Measurements from ENCODE around the gene C11orf71. TPM values are rescaled to one million over a fixed set of nuclear protein-coding genes. Genes with fewer than 3 reads are reported as not detected.

Gene C11orf71
- total RNA-seq, 4 donors from 2014 or later, result 9.4 to 15.0 (median 14.7) TPM; not detected in 1

DNA sequence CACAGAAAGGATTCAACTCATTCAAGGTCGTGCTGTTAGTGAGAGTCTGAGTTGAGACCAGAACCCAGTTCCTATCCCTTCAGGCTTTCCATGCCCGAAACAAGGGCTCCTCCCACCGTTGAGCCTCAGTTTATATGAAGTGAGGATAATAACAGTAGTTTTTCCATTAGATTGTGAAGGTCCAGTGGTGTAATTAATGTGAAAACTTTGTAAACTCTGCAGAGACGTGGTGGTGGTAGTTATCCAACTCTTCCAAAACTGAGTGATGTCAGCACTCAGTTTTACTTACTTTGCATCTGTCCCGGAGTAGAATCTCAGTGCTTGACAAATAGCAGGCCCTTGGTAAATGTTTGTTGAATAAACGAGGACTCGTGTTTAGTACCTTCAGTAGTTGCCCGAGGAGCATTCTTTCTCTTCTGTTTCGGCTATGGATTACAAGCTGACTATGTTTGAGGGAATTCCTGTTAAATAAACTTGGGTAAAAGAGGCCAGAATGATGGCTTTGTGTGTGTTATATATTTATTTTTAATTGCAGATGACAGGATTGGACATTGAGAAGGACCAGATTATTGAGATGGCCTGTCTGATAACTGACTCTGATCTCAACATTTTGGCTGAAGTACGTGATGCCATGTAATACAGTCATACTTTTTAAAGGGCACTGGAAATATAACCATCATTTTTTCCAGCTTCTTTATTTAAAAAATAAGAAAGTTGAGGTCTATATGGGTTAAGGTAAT lies 40.0 kb upstream of the C11orf71 start:
- intact Hi-C loops (cut with DNase I; ENCODE audit: low total_unique reads), result no loop called here
- DNase-seq, result no peak
- Histone ChIP-seq H3K36me3 (no peaks in the 10 kb centered on the region), H3K9me3 (no peaks in the 10 kb centered on the region), H3K27ac (peak overlapping the region; percentile 82 to 95 (median 88)), H3K4me3 (peak overlapping the region; percentile 72 to 94 (median 82)), H3K4me1 (peaks cover 10 to 33% (median 20%) of the 10 kb centered on the region in 4 donors), H3K27me3 (no peaks in the 10 kb centered on the region)
- in situ Hi-C loops (cut with MboI; ENCODE audit: low pct_ligation_motif_present in 1 of 4, low pct_unique_long_range_greater_than_20kb in 1 of 4, low sequenced_read_pairs in 3 of 4), result no loop called here
- TF ChIP-seq EP300 (IDR thresholded peaks at IDR 0.05; ENCODE audit: low read depth) (no peak), POLR2AphosphoS5 (IDR thresholded peaks at IDR 0.05) (no peak), POLR2A (IDR thresholded peaks at IDR 0.05) (no peak)
- TF ChIP-seq, protein P1, sequence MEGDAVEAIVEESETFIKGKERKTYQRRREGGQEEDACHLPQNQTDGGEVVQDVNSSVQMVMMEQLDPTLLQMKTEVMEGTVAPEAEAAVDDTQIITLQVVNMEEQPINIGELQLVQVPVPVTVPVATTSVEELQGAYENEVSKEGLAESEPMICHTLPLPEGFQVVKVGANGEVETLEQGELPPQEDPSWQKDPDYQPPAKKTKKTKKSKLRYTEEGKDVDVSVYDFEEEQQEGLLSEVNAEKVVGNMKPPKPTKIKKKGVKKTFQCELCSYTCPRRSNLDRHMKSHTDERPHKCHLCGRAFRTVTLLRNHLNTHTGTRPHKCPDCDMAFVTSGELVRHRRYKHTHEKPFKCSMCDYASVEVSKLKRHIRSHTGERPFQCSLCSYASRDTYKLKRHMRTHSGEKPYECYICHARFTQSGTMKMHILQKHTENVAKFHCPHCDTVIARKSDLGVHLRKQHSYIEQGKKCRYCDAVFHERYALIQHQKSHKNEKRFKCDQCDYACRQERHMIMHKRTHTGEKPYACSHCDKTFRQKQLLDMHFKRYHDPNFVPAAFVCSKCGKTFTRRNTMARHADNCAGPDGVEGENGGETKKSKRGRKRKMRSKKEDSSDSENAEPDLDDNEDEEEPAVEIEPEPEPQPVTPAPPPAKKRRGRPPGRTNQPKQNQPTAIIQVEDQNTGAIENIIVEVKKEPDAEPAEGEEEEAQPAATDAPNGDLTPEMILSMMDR (IDR thresholded peaks at IDR 0.05), result no peak
- 7 to 11% methylated on average over 6 to 10 of the region's 10 CpGs for WGBS, 2 donors (ENCODE audit: low coverage in 1 of 2)

DNA sequence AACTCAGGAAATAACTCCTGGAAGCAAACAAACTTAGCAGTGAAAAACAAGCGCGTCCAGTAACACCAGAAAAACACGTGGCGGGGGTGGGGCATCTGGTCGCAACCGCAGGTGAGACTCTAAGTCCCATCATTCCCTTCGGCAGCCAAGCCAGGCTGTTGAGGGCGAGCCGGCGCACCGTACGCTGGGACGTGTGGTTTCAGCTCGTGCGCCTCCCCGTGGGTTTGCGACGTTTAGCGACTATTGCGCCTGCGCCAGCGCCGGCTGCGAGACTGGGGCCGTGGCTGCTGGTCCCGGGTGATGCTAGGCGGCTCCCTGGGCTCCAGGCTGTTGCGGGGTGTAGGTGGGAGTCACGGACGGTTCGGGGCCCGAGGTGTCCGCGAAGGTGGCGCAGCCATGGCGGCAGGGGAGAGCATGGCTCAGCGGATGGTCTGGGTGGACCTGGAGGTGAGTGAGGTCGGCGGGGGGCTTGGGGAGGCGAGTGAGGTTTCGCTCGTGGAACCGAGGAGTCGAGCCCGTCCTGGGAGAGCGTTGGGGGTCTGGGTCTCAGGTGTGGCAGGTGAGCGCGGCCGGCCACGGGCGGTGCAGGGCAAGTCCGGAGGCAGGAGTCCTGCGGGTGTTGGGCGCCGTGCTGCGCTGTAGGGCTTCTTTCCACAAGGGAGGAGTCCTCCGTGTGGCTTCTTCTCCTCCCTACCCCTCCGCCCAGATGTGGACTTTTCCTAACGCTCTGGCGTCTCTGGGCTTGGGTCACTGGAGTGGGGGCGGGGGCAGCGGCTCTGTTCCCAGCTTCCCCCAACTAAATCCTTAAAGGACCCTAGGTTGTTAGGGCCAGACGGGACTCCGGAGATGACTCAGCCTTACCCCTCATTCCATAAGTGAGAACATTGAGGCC lies 39.2 kb upstream of the C11orf71 start, which contains the start of gene REXO2:
TSS of gene REXO2 (plus strand) at position 239 of the 892 bp plus-strand sequence. CDS start at position 301, 62 bp downstream.
- Histone ChIP-seq H3K9me3 (no peaks in the 10 kb centered on the region), H3K4me1 (peaks cover 10 to 33% (median 20%) of the 10 kb centered on the region in 4 donors), H3K27ac (peak within 1 kb of the TSS; percentile 82 to 95 (median 88)), H3K27me3 (no peaks in the 10 kb centered on the region), H3K36me3 (no peaks in the 10 kb centered on the region), H3K4me3 (peak within 1 kb of the TSS; percentile 72 to 94 (median 82))
- intact Hi-C loops (cut with DNase I; ENCODE audit: low total_unique reads) (no loop called here), in situ Hi-C loops (cut with MboI; ENCODE audit: low pct_ligation_motif_present in 1 of 4, low pct_unique_long_range_greater_than_20kb in 1 of 4, low sequenced_read_pairs in 3 of 4) (no loop called here)
- TF ChIP-seq POLR2A (IDR thresholded peaks at IDR 0.05) (peak; percentile 71), POLR2AphosphoS5 (IDR thresholded peaks at IDR 0.05) (peak; percentile 86 to 95 (median 90)), EP300 (IDR thresholded peaks at IDR 0.05; ENCODE audit: low read depth) (no peak)
- TF ChIP-seq, protein P1 (IDR thresholded peaks at IDR 0.05), result peak in 3 of 5 experiments; percentile 20 to 45 (median 40)
- 0% methylated on average over 6 to 63 of the region's 64 CpGs for WGBS, 2 donors (ENCODE audit: low coverage in 1 of 2)
- DNase-seq, result peak; percentile 97

DNA sequence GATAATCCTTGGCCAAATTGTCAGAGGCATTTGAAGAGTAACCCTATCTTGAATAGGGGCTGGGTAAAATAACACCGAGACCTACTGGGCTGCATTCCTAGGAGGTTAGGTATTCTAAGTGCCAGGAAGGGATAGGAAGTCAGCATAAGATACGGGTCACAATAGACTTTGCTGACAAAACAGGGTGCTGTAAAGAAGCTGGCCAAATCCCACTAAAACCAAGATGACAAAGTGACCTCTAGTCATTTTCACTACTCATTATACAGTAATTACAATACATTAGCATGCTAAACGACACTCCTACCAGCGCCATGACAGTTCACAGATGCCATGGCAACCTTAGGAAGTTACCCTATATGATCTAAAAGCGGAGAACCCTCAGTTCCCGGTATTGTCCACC lies 38.0 kb upstream of the C11orf71 start:
- TF ChIP-seq, protein P1 (IDR thresholded peaks at IDR 0.05), result no peak
- TF ChIP-seq EP300 (IDR thresholded peaks at IDR 0.05; ENCODE audit: low read depth) (no peak), POLR2A (IDR thresholded peaks at IDR 0.05) (no peak), POLR2AphosphoS5 (IDR thresholded peaks at IDR 0.05) (no peak)
- no peaks in the 10 kb centered on the region for H3K27me3 ChIP-seq
- intact Hi-C loops (cut with DNase I; ENCODE audit: low total_unique reads) (no loop called here), in situ Hi-C loops (cut with MboI; ENCODE audit: low pct_ligation_motif_present in 1 of 4, low pct_unique_long_range_greater_than_20kb in 1 of 4, low sequenced_read_pairs in 3 of 4) (no loop called here)
- WGBS, 2 donors (ENCODE audit: low coverage in 1 of 2), result 80 to 85% methylated on average over 2 to 6 of the region's 6 CpGs
- peaks cover 10 to 33% (median 20%) of the 10 kb centered on the region in 4 donors for H3K4me1 ChIP-seq
- no peaks in the 10 kb centered on the region for H3K9me3 ChIP-seq
- no peak for DNase-seq
- no peaks in the 10 kb centered on the region for H3K36me3 ChIP-seq
- no peak overlapping the region for H3K27ac ChIP-seq
- no peak overlapping the region for H3K4me3 ChIP-seq

DNA sequence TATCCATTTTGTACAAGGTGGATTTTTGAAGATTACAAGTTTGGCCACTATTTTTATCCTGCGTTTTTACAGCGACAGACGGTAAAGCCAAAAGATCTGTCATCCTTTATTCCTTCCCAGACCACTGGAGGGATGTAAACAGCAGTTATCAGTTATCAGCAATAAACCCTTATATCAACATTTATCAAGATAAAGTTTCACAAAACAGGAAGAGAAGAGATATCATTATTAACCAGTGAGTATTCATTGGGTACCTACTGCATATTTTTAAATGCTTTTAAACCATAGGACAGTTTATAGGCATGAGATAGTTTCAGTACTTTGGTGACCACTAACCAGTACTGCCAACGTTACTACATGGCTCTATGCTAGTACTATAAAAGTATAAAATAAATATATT lies 33.1 kb upstream of the C11orf71 start:
- TF ChIP-seq EP300 (IDR thresholded peaks at IDR 0.05; ENCODE audit: low read depth) (no peak), POLR2AphosphoS5 (IDR thresholded peaks at IDR 0.05) (no peak), POLR2A (IDR thresholded peaks at IDR 0.05) (no peak)
- TF ChIP-seq, protein P1 (IDR thresholded peaks at IDR 0.05), result no peak
- no peak for DNase-seq
- Histone ChIP-seq H3K27ac (no peak overlapping the region), H3K4me3 (no peak overlapping the region), H3K36me3 (no peaks in the 10 kb centered on the region), H3K27me3 (no peaks in the 10 kb centered on the region), H3K4me1 (no peaks in the 10 kb centered on the region), H3K9me3 (no peaks in the 10 kb centered on the region)
- in situ Hi-C loops (cut with MboI; ENCODE audit: low pct_ligation_motif_present in 1 of 4, low pct_unique_long_range_greater_than_20kb in 1 of 4, low sequenced_read_pairs in 3 of 4) (no loop called here), intact Hi-C loops (cut with DNase I; ENCODE audit: low total_unique reads) (no loop called here)
- 55 to 56% methylated on average over 4 of the region's 4 CpGs for WGBS, 2 donors (ENCODE audit: low coverage in 1 of 2)

All from transverse colon (tissue), 4 donors.